ENCODE measurements around the gene TBC1D17.

TBC1D17 gene

DNA sequence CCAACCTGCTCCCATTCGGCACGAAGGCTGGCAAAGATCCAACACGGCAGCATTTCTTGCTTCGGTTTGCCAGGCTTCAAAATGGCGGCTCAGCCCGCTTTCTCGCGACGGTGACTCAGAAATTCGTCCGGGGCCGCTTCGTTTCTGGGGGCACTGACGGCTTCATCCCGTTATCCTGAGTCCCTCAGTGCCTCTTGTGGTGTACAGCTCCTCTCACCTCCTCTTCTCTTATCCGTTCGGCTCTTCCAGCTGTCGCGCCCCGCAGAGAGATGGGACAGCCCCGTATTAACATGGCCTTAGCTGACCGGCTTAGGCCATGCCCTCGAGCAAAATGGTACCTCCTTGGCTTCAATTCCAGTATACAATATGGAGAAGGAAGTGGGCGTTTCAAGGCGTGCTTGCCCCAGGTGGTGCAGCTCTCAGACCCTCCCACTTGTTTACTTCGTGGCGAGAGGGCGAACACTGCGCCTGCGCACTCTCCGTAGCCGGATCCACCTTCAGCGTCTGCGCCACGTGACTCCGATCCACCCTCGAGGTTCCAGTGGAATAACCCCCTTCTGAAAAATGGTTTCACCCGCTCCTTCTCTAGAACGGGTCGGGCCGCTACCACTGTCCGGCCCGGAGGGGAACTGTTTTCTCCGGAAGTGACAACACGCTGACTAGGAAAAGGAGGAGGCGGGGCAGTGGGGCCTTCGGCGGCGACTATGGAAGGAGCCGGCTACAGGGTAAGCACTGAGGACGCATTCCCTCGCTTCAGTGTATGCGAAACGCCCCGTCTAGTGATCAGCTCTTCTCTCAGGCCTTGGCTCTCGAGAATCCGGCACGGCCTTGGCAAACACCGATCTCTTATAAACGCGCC lies at the start of gene TBC1D17, which contains the start of gene AKT1S1:
TBC1D17 (plus strand) TSS at position 683 of the 859 bp plus-strand sequence; CDS start at position 705, 22 bp downstream.
AKT1S1 (minus strand) TSS at position 336 of the 859 bp plus-strand sequence. CDS start 4,060 bp downstream, outside the sequence.
- peak; percentile 97 for DNase-seq (ENCODE audit: low spot score)

DNA sequence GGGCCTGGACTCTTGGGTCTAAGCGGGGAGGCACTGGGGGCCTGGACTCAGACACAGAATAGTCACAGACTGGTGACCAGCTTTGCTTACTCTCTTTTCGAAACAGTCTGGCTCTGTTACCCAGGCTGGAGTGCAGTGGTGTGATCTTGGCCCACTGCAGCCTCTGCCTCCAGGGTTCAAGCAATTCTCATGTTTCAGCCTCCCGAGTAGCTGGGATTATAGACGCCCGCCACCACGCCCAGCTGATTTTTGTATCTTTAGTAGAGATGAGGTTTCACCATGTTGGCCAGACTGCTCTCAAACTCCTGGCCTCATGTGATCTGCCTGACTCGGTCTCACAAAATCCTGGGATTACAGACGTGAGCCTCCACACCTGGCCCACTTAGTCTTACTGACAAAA lies 48.3 kb upstream of the TBC1D17 start:
- no peak for DNase-seq (ENCODE audit: low spot score)

DNA sequence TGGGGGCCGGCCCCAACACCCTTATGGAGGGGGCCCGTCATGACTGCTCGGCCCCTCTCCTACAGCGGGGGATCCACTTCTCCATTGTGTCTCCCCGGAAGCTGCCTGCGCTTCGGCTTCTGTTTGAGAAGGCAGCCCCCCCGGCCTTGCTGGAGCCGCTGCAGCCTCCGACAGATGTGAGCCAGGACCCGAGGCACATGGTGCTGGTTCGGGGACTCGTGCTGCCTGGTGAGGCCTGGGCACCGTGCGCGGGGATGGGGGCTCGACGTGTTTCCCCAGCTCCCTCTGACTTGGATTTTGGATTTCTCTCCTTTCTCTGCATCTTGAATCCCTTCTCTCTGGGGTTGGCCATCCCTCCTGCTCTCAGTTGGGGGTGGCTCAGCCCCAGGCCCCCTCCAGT lies 47.8 kb upstream of the TBC1D17 start:
- no peak for DNase-seq (ENCODE audit: low spot score)

DNA sequence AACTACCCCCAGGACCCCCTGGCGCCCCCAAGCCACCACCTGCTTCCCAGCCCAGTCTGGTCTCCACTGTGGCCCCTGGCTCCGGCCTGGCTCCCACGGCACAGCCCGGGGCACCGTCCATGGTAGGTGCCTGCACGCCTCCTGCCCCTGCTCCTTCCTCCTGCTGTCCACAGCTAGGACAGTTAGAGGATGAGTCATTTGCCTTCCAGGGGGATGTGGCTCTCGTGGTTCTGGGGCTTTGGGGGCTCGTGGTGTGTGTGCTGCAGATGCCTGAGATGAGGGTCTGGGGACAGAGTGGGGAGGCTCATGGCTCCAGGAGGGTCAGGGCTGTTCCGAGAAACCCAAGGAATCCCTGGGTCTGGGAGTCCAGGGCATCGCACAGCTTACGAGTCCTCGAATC lies 46.7 kb upstream of the TBC1D17 start:
- no peak for DNase-seq (ENCODE audit: low spot score)

DNA sequence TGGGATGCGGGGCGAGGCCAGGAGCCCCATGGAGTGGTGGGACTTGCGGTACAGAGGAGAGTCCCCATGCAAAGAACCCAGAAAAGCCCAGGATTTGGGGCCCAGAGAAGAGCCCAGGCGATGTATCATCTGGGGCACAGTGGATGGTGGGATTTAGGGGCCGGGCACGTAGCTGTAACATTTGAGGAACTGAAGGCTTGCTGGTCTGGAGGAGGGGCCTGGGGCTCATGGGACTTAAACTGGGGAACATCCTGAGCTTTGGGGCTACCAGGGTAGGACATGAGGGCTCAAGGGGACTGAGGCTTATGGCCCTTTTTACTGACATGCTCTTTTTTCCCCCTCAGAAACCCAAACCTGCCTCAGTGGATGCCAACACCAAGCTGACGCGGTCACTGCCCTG lies 45.9 kb upstream of the TBC1D17 start:
- no peak for DNase-seq (ENCODE audit: low spot score)

DNA sequence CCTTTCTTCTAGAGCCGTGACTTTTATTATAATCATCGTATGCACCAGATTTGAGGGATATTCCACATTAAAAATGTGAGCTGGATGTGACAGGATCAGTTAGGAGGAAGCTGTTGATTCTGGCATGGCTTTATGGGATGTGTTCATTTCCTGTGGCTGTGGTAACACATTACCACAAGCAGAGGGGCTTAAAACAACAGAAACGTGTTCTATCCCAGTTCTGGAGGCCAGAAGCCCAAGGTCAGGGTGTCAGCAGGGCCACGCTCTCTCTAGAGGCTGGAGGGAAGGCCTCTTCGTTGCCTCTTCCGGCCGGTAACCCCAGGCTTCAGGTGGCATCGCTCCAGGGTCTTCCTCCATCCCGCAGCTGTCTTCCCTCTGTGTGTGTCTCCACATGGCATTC lies 44.9 kb upstream of the TBC1D17 start:
- DNase-seq (ENCODE audit: low spot score) = no peak

DNA sequence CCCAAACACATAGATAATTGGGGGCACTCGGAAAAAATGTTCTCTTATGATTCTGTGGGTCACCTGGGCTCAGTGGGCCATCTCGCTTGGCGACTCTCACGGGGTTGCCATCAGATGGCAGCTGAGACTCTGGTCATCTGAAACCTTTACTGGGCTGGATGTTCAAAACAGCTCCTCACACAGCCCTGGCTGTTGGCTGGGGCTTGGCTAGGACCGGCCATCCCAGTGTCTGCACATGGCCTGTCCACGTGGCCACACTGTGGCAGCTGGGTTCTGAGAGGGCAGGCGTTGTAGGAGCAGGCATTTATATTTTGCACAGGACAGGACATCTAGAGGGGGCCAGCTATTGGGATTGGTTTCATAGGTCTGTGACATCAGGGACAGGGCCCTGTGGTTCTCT lies 43.9 kb upstream of the TBC1D17 start:
- DNase-seq (ENCODE audit: low spot score) = no peak

DNA sequence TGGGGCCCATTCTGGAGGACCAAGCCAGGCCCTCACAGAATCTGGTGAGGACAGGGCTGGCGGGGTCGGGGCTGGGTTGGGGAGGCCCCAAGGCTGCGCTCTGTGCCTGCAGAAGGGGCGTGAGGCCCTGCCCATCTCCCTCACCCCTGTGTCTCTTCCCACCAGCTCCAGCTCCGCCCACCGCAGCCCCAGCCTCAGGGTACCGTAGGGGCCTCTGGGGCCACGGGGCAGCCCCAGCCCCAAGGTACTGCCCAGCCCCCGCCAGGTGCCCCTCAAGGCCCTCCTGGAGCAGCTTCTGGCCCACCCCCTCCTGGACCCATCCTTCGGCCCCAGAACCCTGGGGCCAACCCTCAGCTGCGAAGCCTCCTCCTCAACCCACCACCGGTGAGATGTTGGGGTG lies 41.9 kb upstream of the TBC1D17 start:
- DNase-seq (ENCODE audit: low spot score) = no peak

DNA sequence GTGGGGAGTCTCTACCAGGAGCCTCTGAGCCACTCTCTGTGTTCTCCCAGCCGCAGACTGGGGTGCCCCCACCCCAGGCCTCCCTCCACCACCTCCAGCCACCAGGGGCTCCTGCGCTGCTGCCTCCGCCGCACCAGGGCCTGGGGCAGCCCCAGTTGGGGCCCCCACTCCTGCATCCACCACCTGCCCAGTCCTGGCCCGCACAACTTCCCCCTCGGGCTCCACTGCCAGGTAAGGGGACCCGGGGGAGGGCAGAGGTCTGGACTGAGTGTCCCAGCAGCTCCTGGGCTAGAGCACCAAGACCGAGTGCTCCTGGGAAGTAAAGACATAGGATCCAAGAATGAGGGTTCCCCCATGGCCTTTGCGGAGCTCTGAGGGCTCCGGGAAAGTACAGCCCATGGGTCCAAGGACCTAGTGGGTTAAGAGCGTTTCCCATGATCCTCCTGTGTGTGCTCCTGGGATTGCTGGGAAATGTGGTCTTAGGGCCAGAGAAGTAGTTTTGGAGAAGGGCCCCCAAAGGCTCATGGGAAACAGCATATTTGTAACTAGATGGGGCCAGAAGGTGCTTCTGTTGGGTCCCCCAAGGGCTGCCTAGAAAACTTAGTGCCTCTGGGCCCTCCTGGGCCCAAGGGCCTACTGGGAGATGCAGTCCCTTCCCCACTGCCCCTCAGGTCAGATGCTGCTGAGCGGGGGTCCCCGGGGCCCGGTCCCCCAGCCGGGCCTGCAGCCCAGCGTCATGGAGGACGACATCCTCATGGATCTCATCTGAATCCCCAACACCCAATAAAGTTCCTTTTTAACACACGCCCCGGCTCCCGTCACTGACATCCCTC lies 41.1 kb upstream of the TBC1D17 start:
- no peak for DNase-seq (ENCODE audit: low spot score)

DNA sequence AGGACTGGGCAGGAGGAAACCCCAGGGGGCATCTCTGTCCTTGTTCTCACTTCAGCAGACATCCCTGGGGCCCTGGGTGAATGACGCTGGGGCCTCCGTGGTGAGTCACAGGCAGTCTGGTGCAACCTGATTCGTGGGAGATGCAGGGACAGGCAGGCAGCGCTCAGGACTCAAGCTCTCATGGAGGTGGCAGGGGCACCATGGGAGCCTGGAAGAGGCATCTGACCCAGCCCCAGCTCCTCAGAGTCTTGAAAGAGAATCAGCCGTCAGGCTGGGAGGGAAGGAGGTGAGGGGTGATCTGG lies 40.5 kb upstream of the TBC1D17 start:
- DNase-seq (ENCODE audit: low spot score) = no peak

DNA sequence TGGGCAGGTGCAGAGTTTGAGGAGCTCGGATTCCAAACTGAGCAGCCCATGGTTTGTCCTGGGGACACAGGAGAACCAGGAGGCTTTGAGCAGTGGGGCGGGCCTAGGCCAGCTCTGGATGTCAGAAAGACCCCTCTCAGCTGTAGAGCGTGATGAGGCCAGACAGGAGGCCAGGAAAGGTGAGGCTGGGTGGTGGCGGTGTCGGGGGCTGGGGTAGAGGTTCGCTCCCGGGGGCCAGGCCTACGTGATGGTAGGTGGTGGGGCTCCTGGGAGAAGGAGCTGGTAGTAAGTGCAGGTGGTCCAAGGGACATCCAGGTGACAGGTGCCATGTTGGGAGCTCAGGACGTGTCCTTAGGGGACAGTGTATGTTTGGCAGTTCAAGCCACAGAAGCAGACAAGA lies 40.1 kb upstream of the TBC1D17 start:
- DNase-seq (ENCODE audit: low spot score) = no peak

DNA sequence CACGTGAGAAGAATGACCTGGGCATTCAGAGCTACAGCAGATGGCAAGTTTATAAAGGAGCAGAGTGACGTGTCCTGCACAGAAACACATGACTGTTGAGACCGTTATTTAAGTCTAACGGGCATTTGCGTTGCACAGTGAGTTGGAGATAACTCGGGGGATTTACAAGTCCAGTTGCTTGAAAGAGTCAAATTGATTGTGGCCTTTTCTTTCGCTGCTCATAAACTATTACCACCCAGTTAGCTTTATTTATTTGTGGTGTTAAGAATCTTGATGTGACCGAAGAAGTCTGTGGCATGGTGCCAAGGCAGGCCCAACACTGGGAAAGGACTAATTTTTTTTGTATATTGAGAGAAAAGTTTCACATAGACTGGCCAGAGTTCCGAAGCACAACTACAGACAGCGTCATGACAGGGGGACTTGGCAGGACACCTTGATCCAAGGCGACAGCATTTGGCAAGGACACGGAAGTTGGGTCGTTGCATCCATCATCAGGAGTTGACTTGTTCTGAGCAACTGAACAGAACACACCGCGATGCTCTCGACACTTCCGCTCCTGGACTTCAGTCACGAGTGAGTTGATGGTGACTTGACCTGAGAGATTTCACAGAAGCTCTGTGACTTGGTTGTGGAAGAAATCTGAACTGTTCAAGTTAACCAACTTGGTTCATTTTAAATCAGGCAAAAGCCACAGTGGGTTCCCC lies 38.5 kb upstream of the TBC1D17 start:
- no peak for DNase-seq (ENCODE audit: low spot score)

DNA sequence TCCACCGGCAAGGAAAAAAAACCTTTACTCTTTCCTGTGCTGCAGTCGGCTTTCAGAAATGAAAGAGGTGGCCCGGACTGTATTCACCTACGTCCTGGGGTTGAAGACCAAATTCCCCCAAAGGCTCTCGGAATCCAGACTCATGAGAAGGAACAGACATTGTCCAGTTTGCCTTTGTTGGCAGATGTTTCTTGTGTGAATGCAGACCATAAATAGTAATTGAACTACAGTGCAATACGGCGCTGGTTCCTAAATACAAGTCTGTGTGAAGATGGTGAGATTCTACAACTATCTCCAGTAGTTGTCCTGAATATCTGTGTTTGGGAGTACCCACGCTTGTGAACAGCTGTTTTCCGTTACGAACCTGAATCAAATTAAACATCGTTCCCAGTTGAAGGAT lies 37.8 kb upstream of the TBC1D17 start:
- DNase-seq (ENCODE audit: low spot score) = no peak

DNA sequence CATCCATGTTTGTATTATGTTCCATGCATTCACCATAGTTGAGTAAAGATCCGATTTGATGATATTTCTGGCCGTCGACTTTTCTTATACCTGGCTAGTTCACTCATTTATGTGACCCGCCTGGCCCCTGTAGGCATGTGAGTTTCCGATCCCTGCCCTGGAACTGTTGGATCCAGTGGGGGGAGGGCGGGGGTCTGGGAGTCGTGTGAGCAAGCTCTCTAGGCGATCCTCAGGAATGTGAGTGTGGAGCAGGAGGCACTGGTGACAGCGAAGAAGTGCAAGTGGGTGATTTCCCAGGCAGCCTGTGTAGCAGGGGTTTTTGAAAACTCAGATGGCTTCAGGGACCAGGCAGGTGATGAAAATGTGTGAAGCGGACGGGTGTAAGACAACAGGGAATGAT lies 37.2 kb upstream of the TBC1D17 start:
- no peak for DNase-seq (ENCODE audit: low spot score)

DNA sequence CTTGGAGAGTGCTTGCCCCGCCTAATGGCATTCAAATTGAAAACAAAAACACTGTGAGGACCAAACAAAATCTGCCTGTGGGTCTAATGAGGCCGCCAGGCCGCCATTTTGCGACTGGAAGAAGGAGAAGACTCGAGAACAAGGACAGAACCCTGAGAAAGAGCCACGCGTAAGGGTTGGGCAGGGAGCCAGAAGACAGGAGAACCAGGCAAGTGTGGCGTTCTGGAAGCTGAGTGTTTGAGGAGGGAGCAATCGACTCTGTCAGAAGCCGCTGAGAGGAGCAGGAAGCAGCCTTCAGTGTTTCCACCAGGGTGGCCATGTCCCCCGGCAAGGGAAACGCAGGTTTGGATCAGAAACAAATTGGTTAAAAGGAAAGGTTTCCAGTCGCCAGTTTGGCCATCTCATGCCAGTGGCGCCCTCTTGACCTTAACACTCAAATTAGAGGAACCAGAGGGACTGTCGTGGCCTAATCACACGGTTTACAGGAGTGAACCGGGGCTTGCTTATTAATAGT lies 36.7 kb upstream of the TBC1D17 start:
- DNase-seq (ENCODE audit: low spot score) = no peak

DNA sequence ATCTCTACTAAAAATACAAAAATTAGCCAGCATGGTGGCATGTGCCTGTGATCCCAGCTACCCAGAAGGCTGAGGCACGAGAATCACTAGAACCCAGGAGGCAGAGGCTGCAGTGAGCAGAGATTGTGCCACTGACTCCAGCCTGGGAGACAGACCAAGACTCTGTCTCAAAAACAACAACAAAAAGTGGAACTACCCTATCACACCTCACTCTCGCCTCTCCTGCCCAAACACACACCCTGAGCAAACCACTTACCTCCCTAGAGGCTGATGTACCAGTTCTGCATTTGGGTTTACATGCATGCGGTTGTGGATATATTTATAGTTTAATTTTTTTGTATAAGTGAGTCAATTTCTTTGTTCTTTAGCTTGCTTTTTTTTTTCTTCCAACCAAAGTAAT lies 34.2 kb upstream of the TBC1D17 start:
- DNase-seq (ENCODE audit: low spot score) = no peak

DNA sequence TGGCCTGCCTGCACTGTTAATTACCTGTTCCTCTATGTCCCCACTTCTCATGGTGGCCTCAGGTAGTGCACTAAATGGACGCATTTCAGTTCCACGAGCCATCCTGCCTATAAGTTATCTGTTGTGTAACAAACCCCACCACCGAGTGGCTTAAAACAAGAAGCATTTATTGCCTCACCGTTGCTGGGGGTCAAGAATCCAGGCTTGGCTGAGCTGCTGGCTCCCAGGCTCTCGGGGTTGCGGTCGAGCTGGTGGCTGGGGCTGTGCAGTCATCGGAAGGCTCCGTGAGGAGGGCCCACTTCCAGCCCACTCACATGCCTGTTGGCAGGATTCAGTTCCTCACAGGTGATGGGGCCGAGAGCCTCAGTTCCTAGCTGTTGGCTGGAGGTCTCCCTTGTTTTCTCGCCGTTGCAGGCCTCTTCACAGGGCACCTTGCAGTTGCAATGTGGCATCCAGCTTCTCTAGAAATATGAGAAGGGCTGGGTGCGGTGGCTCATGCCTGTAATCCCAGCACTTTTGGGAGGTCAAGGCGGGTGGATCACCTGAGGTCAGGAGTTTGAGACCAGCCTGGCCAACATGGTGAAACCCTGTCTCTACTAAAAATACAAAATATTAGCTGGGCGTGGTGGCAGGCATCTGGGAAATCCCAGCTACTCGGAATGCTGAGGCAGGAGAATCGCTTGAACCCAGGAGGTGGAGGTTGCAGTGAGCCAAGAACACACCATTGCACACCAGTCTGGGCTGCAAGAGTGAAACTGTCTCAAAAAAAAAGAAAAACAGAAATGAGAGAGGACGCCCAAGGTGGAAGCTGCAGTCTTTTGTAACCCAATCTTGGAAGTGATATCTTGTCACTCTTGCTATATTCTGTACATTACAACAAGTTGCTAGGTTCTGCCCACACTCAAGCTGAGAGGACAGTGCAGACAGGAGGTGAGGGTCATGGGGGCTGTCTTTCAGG lies 33.1 kb upstream of the TBC1D17 start:
- no peak for DNase-seq (ENCODE audit: low spot score)

DNA sequence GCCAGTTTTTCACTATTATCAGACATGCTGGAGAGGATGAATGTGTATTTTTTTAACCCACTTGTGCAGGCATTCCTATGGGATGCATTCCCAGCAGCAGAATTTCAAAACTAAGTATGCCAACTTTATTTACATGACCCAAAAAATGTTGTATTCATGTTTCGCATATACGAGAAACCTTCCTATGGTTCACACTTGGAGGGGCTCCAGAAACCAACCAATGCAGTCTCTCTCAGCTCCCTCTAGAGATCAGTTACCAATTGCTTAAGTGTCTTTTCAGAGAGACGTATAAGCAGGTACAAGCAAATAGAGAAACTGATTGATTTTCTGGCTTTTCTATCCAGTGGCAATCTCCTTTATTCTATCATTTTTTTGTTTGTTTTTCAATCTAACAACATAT lies 32.1 kb upstream of the TBC1D17 start:
- DNase-seq (ENCODE audit: low spot score) = no peak

DNA sequence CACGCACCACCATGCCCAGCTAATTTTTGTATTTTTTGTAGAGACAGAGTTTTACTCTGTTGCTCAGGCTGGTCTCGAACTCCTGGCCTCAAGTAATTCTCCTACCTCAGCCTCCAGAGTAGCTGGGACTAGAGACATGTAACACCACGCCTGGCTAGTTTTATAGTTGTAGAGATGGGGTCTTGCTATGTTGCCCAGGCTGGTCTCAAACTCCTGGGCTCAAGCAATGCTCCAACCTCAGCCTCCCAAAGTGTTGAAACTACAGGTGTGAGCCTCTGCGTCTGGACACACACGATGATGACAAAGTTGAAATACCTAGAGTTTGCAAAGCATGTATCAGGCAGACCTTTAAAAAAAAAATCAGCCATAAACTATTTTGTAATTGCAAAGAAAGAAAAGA lies 31.1 kb upstream of the TBC1D17 start:
- DNase-seq (ENCODE audit: low spot score) = no peak

DNA sequence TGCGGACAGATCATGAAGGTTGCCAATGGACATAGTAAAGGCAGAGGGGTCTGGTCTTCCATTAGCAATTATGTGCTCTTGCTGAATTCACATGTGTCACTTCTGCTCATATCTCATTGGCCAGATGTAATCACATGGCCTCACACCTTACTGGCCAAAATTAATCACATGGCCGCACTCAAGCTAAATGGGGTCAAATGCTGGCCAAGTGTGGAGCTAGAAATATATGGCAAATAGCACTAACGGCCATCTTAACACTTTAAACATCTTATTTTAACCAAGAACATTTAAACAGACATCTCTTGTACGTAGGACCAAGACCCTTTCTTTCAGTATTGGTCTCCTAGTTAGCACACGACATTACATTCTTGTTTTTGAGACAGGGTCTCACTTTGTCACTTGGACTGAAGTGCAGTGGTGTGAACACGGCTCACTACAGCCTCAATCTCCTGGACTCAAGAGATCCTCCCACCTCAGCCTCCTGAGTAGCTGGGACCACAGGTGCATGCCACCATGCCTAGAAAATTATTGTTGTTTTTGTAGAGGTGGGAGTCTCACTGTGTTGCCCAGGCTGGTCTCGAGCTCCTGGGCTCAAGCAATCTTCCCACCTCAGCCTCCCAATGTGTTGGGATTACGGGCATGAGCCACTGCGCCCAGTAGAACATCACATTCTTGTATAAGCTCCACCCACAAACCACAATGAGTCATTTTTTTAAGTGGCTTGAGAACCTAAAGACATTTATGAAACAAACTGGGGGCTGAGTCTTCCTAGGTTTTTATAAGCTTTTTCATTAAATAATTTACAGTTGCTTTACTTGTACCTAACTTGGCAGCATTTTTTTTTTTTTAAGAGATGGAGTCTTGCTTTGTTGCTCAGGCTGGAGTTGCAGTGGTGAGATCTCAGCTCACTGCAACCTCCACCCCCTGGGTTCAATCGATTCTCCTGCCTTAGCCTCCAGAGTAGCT lies 29.5 kb upstream of the TBC1D17 start:
- peak; percentile 41 for DNase-seq (ENCODE audit: low spot score)
